ENCODE results near the gene C15orf61.

The C15orf61 gene

GRCh38 chr15:67515090-67515489 lies 5.8 kb upstream of the C15orf61 start:
- no peak for DNase-seq

GRCh38 chr15:67515557-67515956 lies 5.4 kb upstream of the C15orf61 start:
- no peak for DNase-seq

DNA sequence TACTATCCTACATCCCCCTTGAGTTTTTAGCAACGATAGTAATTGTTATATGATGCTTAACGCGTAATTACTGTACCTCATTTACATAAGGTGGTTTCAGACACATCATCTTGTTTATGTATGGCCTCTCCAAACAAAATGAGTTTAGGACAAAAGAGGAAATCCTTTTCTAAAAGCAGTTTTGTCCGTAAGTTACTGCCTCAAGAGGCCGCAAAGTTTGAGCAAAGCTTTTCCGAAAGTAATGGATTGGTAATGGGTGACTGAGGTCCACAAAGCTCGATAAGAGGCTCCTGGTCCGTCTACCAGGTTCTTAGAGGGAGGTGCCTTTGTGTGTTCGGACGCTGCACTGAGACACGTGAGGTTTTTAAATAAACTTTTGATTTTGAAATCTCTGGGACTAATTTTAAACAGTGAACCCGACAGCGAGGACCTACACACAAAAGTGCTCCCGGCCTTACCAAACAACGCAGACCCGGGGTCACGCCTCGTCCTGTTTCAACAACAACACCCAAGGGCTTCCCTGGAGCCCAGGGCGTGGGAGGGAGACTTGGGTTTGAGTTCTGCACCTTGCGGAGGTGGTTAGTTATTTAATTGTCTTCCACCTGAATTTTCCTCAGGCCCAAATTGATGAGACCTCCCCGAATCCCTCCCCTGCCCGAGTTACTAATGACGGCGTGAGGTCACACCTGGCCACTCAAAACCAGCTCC lies 456 bp upstream of the C15orf61 start:
- DNase-seq = no peak

GRCh38 chr15:67521783-67522568 lies 1.0 kb downstream of the C15orf61 start:
- peak in 1 of 2 experiments; percentile 44 for DNase-seq

GRCh38 chr15:67523330-67523729 lies 2.4 kb downstream of the C15orf61 start:
- no peak for DNase-seq

- no peak for DNase-seq
Observed at GRCh38 chr15:67524235-67524634, 3.3 kb downstream of the C15orf61 start.

GRCh38 chr15:67528513-67528912 lies 7.6 kb downstream of the C15orf61 start:
- DNase-seq = no peak

DNA sequence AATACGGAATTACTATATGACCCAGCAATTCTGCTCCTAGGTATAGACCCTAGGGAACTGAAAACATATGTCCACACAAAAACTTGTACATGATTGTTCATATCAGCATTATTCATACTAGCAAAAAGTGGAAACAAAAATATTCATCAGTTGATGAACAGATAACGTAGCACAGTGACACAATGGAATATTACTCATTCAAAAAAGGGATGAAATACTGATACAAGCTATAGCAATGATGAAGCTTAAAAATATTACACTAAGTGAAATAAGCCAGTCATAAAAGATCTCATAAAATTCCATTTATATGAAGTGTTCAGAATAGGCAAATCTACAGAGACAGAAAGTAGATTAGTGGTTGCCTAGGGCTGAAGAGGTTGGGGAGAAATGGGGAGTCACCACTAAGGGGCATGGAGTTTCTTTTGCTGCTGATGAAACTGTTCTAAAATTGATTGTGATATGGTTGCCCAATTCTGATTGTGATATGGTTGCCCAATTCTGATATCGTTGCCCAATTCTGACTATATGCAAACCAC lies 10.5 kb downstream of the C15orf61 start:
- DNase-seq = no peak

GRCh38 chr15:67533873-67534272 lies 12.9 kb downstream of the C15orf61 start:
- DNase-seq = no peak

DNA sequence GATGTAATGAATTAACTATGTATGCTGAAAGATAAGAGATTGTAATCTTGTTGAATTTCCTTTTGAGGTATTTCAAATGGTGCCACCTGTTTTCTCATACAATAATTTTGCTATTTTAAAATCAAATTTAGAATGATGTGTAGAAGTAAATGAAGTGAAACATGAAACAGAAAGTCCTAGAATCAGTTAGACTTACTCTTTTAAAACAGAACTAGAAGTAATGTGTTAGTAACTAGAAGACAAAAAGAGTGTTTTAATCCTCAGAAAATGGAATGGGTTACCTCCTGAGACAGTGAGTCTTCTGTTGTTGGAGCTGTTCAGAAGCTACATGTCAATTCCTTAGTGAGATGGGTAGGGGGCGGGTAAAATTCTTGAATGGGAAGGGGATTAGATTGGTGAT lies 13.4 kb downstream of the C15orf61 start:
- DNase-seq = no peak

GRCh38 chr15:67537771-67538170 lies 16.8 kb downstream of the C15orf61 start:
- DNase-seq = no peak

GRCh38 chr15:67542420-67543347 lies 21.8 kb downstream of the C15orf61 start, which contains the start of gene MAP2K5:
Gene MAP2K5, plus strand, starts transcription at chr15:67542703. Its CDS starts 633 bp downstream, at chr15:67543336.
- DNase-seq = peak in 1 of 2 experiments; percentile 55

DNA sequence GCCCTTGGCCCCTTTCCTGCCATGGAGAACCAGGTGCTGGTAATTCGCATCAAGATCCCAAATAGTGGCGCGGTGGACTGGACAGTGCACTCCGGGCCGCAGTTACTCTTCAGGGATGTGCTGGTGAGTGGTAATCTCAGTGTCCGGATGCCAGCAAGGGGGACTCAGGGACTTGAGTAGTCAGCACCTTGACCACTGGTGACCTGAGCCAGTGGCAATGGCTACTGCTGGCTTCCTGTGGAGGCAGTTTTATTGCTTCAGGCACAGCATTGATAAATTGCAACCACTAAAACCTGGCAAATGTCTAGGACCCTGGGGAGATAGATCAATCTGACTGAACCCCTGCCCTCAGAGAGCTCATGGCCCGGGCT lies 22.4 kb downstream of the C15orf61 start:
- no peak for DNase-seq

DNA sequence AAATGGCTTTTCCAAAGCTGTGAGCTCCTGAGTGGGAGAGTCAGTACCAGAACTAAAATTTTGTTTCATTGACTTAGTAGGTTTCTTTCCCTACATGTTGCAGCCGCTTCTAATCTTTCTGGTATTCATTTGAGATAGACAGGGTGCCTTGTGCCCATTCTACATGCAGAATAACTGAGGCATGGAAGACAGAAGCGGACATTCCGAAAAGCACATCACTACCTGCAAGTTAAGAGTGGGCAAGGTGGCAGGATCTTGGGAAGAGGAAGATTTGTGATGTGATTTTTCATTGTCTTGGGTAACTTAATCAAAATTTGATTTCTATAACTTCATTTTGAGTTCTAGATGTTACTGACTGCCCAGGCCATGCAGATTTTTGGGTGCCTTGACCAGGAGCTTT lies 23.5 kb downstream of the C15orf61 start:
- no peak for DNase-seq

GRCh38 chr15:67545864-67546263 lies 24.9 kb downstream of the C15orf61 start:
- DNase-seq = no peak

GRCh38 chr15:67547064-67547463 lies 26.1 kb downstream of the C15orf61 start:
- no peak for DNase-seq

DNA sequence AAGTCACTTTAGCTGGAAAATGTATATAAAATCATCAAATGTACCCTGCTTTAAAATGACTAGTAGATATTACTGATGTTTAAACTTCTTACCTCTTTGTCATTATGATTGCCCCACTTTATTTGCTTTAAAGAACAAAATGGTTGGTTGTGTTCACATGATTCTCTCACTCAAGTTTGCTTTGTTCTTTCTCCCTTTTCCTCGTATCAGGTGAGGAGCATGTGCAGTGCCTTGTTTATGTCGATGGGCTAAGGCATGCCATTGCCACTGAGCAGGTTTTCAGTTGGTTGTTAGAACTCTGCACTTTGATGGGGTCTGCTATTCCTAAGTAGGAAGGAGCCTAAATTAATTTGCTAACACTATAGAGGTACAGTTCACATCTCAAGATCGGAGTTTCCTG lies 26.9 kb downstream of the C15orf61 start:
- no peak for DNase-seq

DNA sequence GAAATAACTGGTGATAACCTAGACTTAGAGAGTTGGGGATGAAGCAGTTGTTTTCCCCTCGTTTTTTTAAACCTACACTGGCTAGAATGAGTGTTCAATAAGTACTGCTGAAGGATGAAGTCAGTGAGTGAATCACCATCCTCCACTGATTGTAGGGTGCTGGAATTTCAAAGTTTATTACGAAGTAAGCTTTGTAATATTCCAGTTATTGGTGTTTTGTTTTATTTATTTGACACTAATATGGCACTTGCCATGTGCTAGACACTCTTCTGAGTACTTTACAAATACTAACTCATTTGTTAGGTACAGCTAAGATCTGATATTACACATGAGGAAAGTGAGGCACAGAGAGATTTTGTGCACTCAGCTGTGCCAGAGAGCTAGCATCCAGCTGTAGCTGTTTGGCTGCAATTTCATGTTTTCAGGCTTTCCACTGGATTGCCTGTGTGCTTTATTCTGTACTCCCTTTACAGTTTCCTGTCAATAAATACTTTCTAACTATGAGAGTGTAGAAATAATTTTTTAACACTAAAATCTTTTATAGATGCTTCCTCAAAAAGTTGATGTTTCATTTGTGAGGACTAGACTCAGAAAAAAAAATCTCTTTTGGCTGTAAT lies 27.4 kb downstream of the C15orf61 start:
- no peak for DNase-seq

DNA sequence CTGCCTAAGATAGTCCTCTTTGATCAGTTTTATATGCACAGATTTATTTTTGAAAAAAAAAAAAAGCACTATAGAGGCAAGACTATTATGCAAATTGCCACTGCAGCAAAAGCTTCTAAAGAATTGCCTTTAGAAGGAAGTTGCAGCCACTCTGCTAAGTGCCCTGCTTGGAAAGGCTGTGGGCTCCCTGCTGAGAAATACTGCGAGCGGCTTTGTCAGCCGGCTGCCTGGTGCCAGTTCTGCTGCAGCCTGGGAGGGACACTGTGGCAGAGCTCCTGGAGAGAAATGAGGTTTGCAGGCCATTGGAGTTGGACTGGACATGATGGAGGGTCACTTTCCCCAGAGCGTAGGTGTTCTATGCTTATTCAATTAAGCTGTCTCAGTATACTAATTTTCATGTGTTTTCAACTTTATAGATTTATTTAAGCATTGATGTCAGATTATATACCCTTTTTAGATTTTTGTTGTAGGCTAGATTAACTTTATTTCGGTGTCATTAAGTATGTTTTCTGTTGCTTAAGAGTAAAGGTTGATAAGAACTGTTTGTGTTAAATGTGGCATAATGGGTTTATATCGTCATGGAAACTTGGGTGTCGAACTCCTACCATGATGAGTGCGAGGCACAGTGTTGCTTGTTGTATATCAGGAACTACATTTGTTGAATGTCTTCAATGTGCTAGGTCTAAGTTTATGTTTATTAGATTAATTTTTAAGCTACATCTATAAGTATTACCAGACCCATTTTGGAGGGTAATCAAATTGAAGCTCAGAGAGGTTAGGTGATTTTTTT lies 28.1 kb downstream of the C15orf61 start:
- peak; percentile 1 to 40 for DNase-seq

DNA sequence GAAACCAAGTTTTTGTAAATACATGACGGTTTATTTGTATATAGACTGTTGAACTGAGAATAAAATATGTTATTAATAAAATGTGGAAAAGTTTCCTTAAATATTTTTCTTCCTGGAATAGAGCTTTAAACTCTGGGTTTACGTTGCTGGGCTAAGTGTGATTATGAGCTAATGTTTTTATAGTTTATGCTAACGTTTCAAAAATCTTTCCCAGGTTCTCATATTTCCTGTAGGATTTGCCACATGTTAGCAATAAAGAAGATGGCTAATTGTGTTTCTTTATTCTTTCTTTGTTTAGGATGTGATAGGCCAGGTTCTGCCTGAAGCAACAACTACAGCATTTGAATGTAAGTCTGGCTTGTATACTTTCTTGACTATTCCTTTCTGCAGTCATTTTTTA lies 28.8 kb downstream of the C15orf61 start:
- no peak for DNase-seq

GRCh38 chr15:67550522-67550921 lies 29.6 kb downstream of the C15orf61 start:
- no peak for DNase-seq
